Right lobe of liver (tissue), 4 donors: Measurements from ENCODE around the gene BICDL2.

Source experiments
- CTCF ChIP-seq, 4 donors: fragments of 200-600 bp in 3 of 4; fragments of 450-650 bp in 1 of 4; IDR thresholded peaks; one replicate each; pipeline versions ENCODE4 v1.5.1 to v1.8.0; 2016 to 2022; ENCODE audit warnings: antibody characterized with exemption in 4 of 4, mild to moderate bottlenecking in 2 of 4
- POLR2A ChIP-seq: fragments of 450-650 bp; IDR thresholded peaks from one replicate; pipeline ENCODE4 v1.6.1; 2017; ENCODE audit warnings: antibody characterized with exemption, mild to moderate bottlenecking
- donor health status: DM: no; HTN: no; CAD: no.
- donor health status: DM: no; HTN: no; CAD: no.
- donor health status: DM: no; HTN: yes; CAD: no.

GRCh38 chr16:2983706-2984136, 53.0 kb downstream of the BICDL2 start:
- TF ChIP-seq CTCF (IDR thresholded peaks at IDR 0.05) (peak; percentile 84 to 98 (median 94)), POLR2A (no peak)
